ENCODE data around the gene ARHGAP24. TPM values are rescaled to one million over a fixed set of nuclear protein-coding genes. Genes with fewer than 3 reads are reported as not detected.

ARHGAP24 gene
- total and polyA plus RNA-seq, 3 experiments from 2014 or later: not detected

DNA sequence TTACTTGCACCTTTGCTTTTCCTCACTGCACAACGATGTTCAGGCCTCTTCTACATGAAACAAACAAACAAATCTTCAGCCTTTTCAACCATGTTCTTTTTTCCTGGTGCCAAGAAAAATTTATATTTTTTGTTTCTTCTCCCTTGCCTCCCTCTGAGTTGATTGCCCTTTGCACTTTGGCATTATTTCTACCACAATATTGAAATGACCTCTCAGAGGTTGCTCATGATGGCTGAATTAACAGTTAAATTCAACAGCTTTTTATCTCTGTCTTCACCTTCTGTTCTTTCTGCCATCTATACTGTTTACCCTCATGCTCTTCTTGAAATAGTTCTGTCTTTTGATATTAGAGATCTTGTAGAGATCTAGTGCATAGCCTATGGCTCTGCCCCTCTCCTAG lies 308.9 kb downstream of the ARHGAP24 start:
- peaks cover 0 to 7% (median 0%) of the 10 kb centered on the region in 5 donors for H3K9me3 Mint-ChIP-seq
- H3K36me3 ChIP-seq (ENCODE audit: insufficient read depth, low read length): no peaks in the 10 kb centered on the region
- no peaks in the 10 kb centered on the region for H3K27me3 Mint-ChIP-seq
- H3K4me1 Mint-ChIP-seq: no peaks in the 10 kb centered on the region
- DNase-seq: no peak
- no peaks in the 10 kb centered on the region for H3K27me3 ChIP-seq (ENCODE audit: insufficient read depth, low read length, poor library complexity, severe bottlenecking)
- no peak overlapping the region for H3K27ac ChIP-seq (ENCODE audit: low read depth, low read length)
- no peak overlapping the region for H3K4me3 Mint-ChIP-seq
- H3K4me1 ChIP-seq (ENCODE audit: insufficient read depth, low read length): no peaks in the 10 kb centered on the region
- no peaks in the 10 kb centered on the region for H3K36me3 Mint-ChIP-seq
- ChIA-PET POLR2A (no interaction called here), CTCF (no interaction called here)
- H3K4me3 ChIP-seq (ENCODE audit: low read length): no peak overlapping the region
- no peaks in the 10 kb centered on the region for H3K9me3 ChIP-seq (ENCODE audit: low read length)
- no peak overlapping the region for H3K27ac Mint-ChIP-seq

- DNase-seq: no peak
- H3K4me1 Mint-ChIP-seq: no peaks in the 10 kb centered on the region
These were observed 309.4 kb downstream of the ARHGAP24 start for GRCh38 chr4:85784348-85784747.

DNA sequence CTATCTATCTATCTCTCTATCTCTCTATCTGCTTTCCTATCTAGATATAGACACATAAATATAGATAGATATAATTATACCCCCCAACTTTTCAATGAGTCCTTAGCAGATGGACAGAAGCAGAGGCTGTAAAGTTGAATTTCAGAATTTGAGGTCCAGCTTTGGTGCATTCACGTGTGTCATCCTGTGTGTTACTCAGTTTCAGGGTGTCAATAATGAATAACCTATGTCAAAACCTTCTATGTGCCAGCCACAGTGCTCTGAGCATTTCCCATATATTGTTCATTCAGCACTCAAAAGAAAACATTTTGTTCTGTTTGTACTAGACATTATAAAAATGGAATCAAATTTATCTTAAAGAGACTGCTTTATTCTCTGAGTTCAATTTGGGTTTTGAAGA lies 310.0 kb downstream of the ARHGAP24 start:
- no peak overlapping the region for H3K4me3 ChIP-seq (ENCODE audit: low read length)
- Mint-ChIP-seq H3K9me3 (peaks cover 0 to 7% (median 0%) of the 10 kb centered on the region in 5 donors), H3K4me1 (no peaks in the 10 kb centered on the region), H3K27me3 (no peaks in the 10 kb centered on the region), H3K27ac (no peak overlapping the region), H3K4me3 (no peak overlapping the region), H3K36me3 (no peaks in the 10 kb centered on the region)
- DNase-seq: no peak
- CTCF ChIA-PET: no interaction called here
- no peaks in the 10 kb centered on the region for H3K36me3 ChIP-seq (ENCODE audit: insufficient read depth, low read length)
- H3K9me3 ChIP-seq (ENCODE audit: low read length): no peaks in the 10 kb centered on the region
- H3K27me3 ChIP-seq (ENCODE audit: insufficient read depth, low read length, poor library complexity, severe bottlenecking): no peaks in the 10 kb centered on the region
- POLR2A ChIA-PET: no interaction called here
- no peaks in the 10 kb centered on the region for H3K4me1 ChIP-seq (ENCODE audit: insufficient read depth, low read length)
- H3K27ac ChIP-seq (ENCODE audit: low read depth, low read length): no peak overlapping the region

More at GRCh38 chr4:85784348-85784747, 309.4 kb downstream of the ARHGAP24 start:
- Histone ChIP-seq H3K4me1 (ENCODE audit: insufficient read depth, low read length) (no peaks in the 10 kb centered on the region), H3K27me3 (ENCODE audit: insufficient read depth, low read length, poor library complexity, severe bottlenecking) (no peaks in the 10 kb centered on the region), H3K36me3 (ENCODE audit: insufficient read depth, low read length) (no peaks in the 10 kb centered on the region), H3K4me3 (ENCODE audit: low read length) (no peak overlapping the region), H3K27ac (ENCODE audit: low read depth, low read length) (no peak overlapping the region), H3K9me3 (ENCODE audit: low read length) (no peaks in the 10 kb centered on the region)
- Mint-ChIP-seq H3K4me3 (no peak overlapping the region), H3K36me3 (no peaks in the 10 kb centered on the region), H3K9me3 (peaks cover 0 to 7% (median 0%) of the 10 kb centered on the region in 5 donors), H3K27ac (no peak overlapping the region), H3K27me3 (no peaks in the 10 kb centered on the region)
- POLR2A ChIA-PET: no interaction called here
- CTCF ChIA-PET: no interaction called here

- no peak overlapping the region for H3K4me3 Mint-ChIP-seq
These were observed 312.2 kb downstream of the ARHGAP24 start for GRCh38 chr4:85787133-85787532.

DNA sequence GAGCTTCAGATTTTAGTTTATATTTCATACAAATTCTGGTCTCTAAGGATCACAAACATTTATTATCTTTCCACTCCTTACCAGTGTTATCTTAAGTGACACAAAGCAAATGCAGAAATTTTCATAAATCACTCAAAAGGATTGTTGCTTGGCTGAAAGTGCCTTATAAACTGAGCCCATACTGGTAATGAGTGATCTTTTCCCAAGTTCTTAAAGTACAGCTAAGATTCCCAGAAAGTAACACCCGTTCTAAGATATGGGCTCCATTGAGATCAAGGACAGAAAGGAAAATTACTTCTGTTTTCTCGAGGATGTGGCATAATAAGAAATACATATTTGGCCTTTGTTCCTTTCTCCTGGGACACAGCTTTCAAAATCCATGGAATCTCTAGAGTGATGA lies 313.7 kb downstream of the ARHGAP24 start:
- no peak overlapping the region for H3K27ac ChIP-seq (ENCODE audit: low read depth, low read length)
- CTCF ChIA-PET: no interaction called here

More at GRCh38 chr4:85787133-85787532, 312.2 kb downstream of the ARHGAP24 start:
- Mint-ChIP-seq H3K4me1 (no peaks in the 10 kb centered on the region), H3K9me3 (peaks cover 0 to 7% (median 0%) of the 10 kb centered on the region in 5 donors), H3K27ac (no peak overlapping the region), H3K27me3 (no peaks in the 10 kb centered on the region), H3K36me3 (no peaks in the 10 kb centered on the region)
- Histone ChIP-seq H3K4me3 (ENCODE audit: low read length) (no peak overlapping the region), H3K9me3 (ENCODE audit: low read length) (no peaks in the 10 kb centered on the region), H3K4me1 (ENCODE audit: insufficient read depth, low read length) (no peaks in the 10 kb centered on the region), H3K36me3 (ENCODE audit: insufficient read depth, low read length) (no peaks in the 10 kb centered on the region), H3K27ac (ENCODE audit: low read depth, low read length) (no peak overlapping the region), H3K27me3 (ENCODE audit: insufficient read depth, low read length, poor library complexity, severe bottlenecking) (no peaks in the 10 kb centered on the region)
- ChIA-PET POLR2A (no interaction called here), CTCF (no interaction called here)
- no peak for DNase-seq

DNA sequence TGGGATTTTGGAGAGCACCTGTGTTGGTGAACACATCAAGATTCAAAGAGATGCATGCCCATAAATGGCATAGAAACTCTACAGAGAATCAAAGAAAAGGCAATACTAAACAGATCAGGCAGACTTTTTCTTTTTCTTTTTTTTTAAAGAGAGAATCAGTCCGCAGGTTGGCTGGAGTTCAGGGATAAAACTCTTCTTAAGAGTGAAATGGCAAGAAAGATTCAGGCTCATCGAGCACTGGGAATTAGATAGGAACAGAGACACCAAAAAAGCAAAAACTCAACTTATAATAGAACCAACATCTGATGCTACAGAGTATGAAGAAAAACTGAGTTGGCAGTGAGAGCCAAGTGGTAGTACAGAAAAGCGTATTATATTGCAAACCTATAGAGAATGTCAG lies 314.3 kb downstream of the ARHGAP24 start:
- Histone ChIP-seq H3K4me3 (ENCODE audit: low read length) (no peak overlapping the region), H3K27ac (ENCODE audit: low read depth, low read length) (no peak overlapping the region), H3K27me3 (ENCODE audit: insufficient read depth, low read length, poor library complexity, severe bottlenecking) (no peaks in the 10 kb centered on the region), H3K36me3 (ENCODE audit: insufficient read depth, low read length) (no peaks in the 10 kb centered on the region), H3K4me1 (ENCODE audit: insufficient read depth, low read length) (no peaks in the 10 kb centered on the region), H3K9me3 (ENCODE audit: low read length) (no peaks in the 10 kb centered on the region)
- CTCF ChIA-PET: no interaction called here
- Mint-ChIP-seq H3K4me1 (no peaks in the 10 kb centered on the region), H3K27ac (no peak overlapping the region), H3K36me3 (no peaks in the 10 kb centered on the region), H3K27me3 (no peaks in the 10 kb centered on the region), H3K4me3 (no peak overlapping the region), H3K9me3 (peaks cover 0 to 4% (median 0%) of the 10 kb centered on the region in 5 donors)
- POLR2A ChIA-PET: no interaction called here
- no peak for DNase-seq

More for the DNA sequence above, 313.7 kb downstream of the ARHGAP24 start:
- Histone ChIP-seq H3K36me3 (ENCODE audit: insufficient read depth, low read length) (no peaks in the 10 kb centered on the region), H3K4me1 (ENCODE audit: insufficient read depth, low read length) (no peaks in the 10 kb centered on the region), H3K9me3 (ENCODE audit: low read length) (no peaks in the 10 kb centered on the region), H3K4me3 (ENCODE audit: low read length) (no peak overlapping the region), H3K27me3 (ENCODE audit: insufficient read depth, low read length, poor library complexity, severe bottlenecking) (no peaks in the 10 kb centered on the region)
- Mint-ChIP-seq H3K9me3 (peaks cover 0 to 7% (median 0%) of the 10 kb centered on the region in 5 donors), H3K27me3 (no peaks in the 10 kb centered on the region), H3K27ac (no peak overlapping the region), H3K4me3 (no peak overlapping the region), H3K4me1 (no peaks in the 10 kb centered on the region), H3K36me3 (no peaks in the 10 kb centered on the region)
- DNase-seq: no peak
- POLR2A ChIA-PET: no interaction called here

GRCh38 chr4:85790582-85790981 lies 315.6 kb downstream of the ARHGAP24 start:
- Mint-ChIP-seq H3K27me3 (no peaks in the 10 kb centered on the region), H3K27ac (no peak overlapping the region), H3K4me1 (no peaks in the 10 kb centered on the region), H3K9me3 (peaks cover 0 to 4% (median 2%) of the 10 kb centered on the region in 5 donors), H3K36me3 (no peaks in the 10 kb centered on the region), H3K4me3 (no peak overlapping the region)
- Histone ChIP-seq H3K4me1 (ENCODE audit: insufficient read depth, low read length) (no peaks in the 10 kb centered on the region), H3K4me3 (ENCODE audit: low read length) (no peak overlapping the region), H3K27ac (ENCODE audit: low read depth, low read length) (no peak overlapping the region), H3K9me3 (ENCODE audit: low read length) (no peaks in the 10 kb centered on the region), H3K27me3 (ENCODE audit: insufficient read depth, low read length, poor library complexity, severe bottlenecking) (no peaks in the 10 kb centered on the region), H3K36me3 (ENCODE audit: insufficient read depth, low read length) (no peaks in the 10 kb centered on the region)
- DNase-seq: no peak
- CTCF ChIA-PET: no interaction called here
- POLR2A ChIA-PET: no interaction called here

GRCh38 chr4:85792376-85793232 lies 317.7 kb downstream of the ARHGAP24 start:
- H3K9me3 ChIP-seq (ENCODE audit: low read length): no peaks in the 10 kb centered on the region
- H3K4me1 ChIP-seq (ENCODE audit: insufficient read depth, low read length): no peaks in the 10 kb centered on the region
- no peak overlapping the region for H3K27ac ChIP-seq (ENCODE audit: low read depth, low read length)
- H3K4me3 ChIP-seq (ENCODE audit: low read length): no peak overlapping the region
- Mint-ChIP-seq H3K36me3 (no peaks in the 10 kb centered on the region), H3K9me3 (peaks cover 0 to 7% (median 4%) of the 10 kb centered on the region in 5 donors), H3K27me3 (no peaks in the 10 kb centered on the region), H3K4me1 (no peaks in the 10 kb centered on the region), H3K4me3 (no peak overlapping the region), H3K27ac (no peak overlapping the region)
- no peak for DNase-seq
- H3K27me3 ChIP-seq (ENCODE audit: insufficient read depth, low read length, poor library complexity, severe bottlenecking): no peaks in the 10 kb centered on the region
- ChIA-PET POLR2A (no interaction called here), CTCF (no interaction called here)
- H3K36me3 ChIP-seq (ENCODE audit: insufficient read depth, low read length): no peaks in the 10 kb centered on the region
